HepG2 (cell line): Measurements from ENCODE around the gene NME7. TPM values are rescaled to one million over a fixed set of nuclear protein-coding genes. Genes with fewer than 3 reads are reported as not detected.
A peak's percentile ranks its signal among the peaks of the same experiment; 100 is the strongest.

Experiments used
- CREB1 ChIP-seq, 2 experiments: fragments of 450-650 bp in 1 of 2; IDR thresholded peaks; 2 replicates each; pipeline ENCODE4 v1.6.1; 2016 to 2017; ENCODE audit warnings: control low read depth in 1 of 2, mild to moderate bottlenecking in 1 of 2, missing compliant biosample characterization in 1 of 2, missing genetic modification characterization in 1 of 2
- HBP1 ChIP-seq: IDR thresholded peaks from 2 replicates; pipeline ENCODE4 v1.6.1; 2016; ENCODE audit warnings: low read depth, control low read depth
- IRF1 ChIP-seq: sonication (generic); formaldehyde crosslinking; IDR thresholded peaks from 2 replicates; pipeline ENCODE4 v1.4.0; 2020; ENCODE audit warnings: low read depth, mild to moderate bottlenecking, missing genetic modification reagents
- MEF2D ChIP-seq: sonication (generic); formaldehyde crosslinking; IDR thresholded peaks from 2 replicates; pipeline ENCODE4 v1.5.1; 2020; ENCODE audit warnings: mild to moderate bottlenecking, missing genetic modification reagents
- MYC ChIP-seq: sonication (generic); formaldehyde crosslinking; IDR thresholded peaks from 2 replicates; pipeline ENCODE4 v1.9.0; 2021; ENCODE audit warnings: missing genetic modification reagents, borderline replicate concordance
- PPARG ChIP-seq: conservative IDR thresholded peaks from 2 replicates; pipeline ENCODE4 v1.6.1; 2016; ENCODE audit warnings: missing biosample characterization, missing genetic modification reagents
- RFX5 ChIP-seq: IDR thresholded peaks from 2 replicates; pipeline ENCODE4 v1.6.1; 2011; ENCODE audit warnings: low read depth, low read length, improper control_type of control experiment
- SKI ChIP-seq: fragments of 450-650 bp; IDR thresholded peaks from one replicate; pipeline ENCODE4 v1.6.1; 2018; ENCODE audit warnings: mild to moderate bottlenecking; ENCODE audit not compliant: partially characterized antibody
- SNAPC5 ChIP-seq: sonication (generic); formaldehyde crosslinking; IDR thresholded peaks from 2 replicates; pipeline ENCODE4 v1.8.1; 2023; ENCODE audit warnings: mild to moderate bottlenecking, missing genetic modification reagents, borderline replicate concordance
- U2AF2 ChIP-seq: fragments of 200-400 bp; formaldehyde crosslinking; IDR thresholded peaks from 2 replicates; pipeline ENCODE4 v1.6.1; 2017; ENCODE audit warnings: low read depth, mild to moderate bottlenecking, low read length
- ZNF205 ChIP-seq: IDR thresholded peaks from 2 replicates; pipeline ENCODE4 v1.6.1; 2018; ENCODE audit warnings: missing biosample characterization, missing genetic modification reagents
- ZNF235 ChIP-seq: sonication (generic); formaldehyde crosslinking; IDR thresholded peaks from 2 replicates; pipeline ENCODE4 v1.8.1; 2023; ENCODE audit warnings: mild to moderate bottlenecking, missing genetic modification reagents, borderline replicate concordance
- ZNF280B ChIP-seq: sonication (generic); formaldehyde crosslinking; IDR thresholded peaks from 2 replicates; pipeline ENCODE4 v1.5.0; 2020; ENCODE audit warnings: missing genetic modification reagents, mild to moderate bottlenecking, borderline replicate concordance
- ZNF326 ChIP-seq: sonication (generic); formaldehyde crosslinking; IDR thresholded peaks from 2 replicates; pipeline ENCODE4 v1.4.0; 2020; ENCODE audit warnings: missing genetic modification reagents, borderline replicate concordance
- ZNF331 ChIP-seq: sonication (generic); formaldehyde crosslinking; IDR thresholded peaks from 2 replicates; pipeline ENCODE4 v1.4.0; 2020; ENCODE audit warnings: missing genetic modification reagents
- ZNF703 ChIP-seq: sonication (generic); formaldehyde crosslinking; IDR thresholded peaks from 2 replicates; pipeline ENCODE4 v1.5.1; 2020; ENCODE audit warnings: missing genetic modification reagents, mild to moderate bottlenecking, moderate library complexity, borderline replicate concordance
- ZNF75D ChIP-seq: sonication (generic); formaldehyde crosslinking; IDR thresholded peaks from 2 replicates; pipeline ENCODE4 v1.8.1; 2023; ENCODE audit warnings: missing genetic modification reagents, mild to moderate bottlenecking, borderline replicate concordance
- ZNF766 ChIP-seq: sonication (generic); formaldehyde crosslinking; IDR thresholded peaks from 2 replicates; pipeline ENCODE4 v1.5.0; 2020; ENCODE audit warnings: missing genetic modification reagents, borderline replicate concordance
- ZNF770 ChIP-seq: sonication (generic); formaldehyde crosslinking; IDR thresholded peaks from 2 replicates; pipeline ENCODE4 v1.5.0; 2020; ENCODE audit warnings: mild to moderate bottlenecking, missing genetic modification reagents
- polyA plus RNA-seq, 8 experiments: library from polyadenylated mRNA; depleted of rRNA in 3 of 8; stranded (reverse) in 7 of 8; unstranded in 1 of 8; fragments of >200 nt; fragmentation: Illumina TruSeq in 4 of 8; extraction: Trizol in 4 of 8; gene quantifications; 2 replicates each; pipeline versions ENCODE4 v1.2.1 to v1.2.3, GENCODE V29; 2011 to 2016; ENCODE audit warnings: low read depth in 4 of 8, missing spikeins in 1 of 8, mixed read lengths in 1 of 8; ENCODE audit not compliant: insufficient read depth in 1 of 8
- total RNA-seq, 5 experiments: library from RNA; depleted of rRNA; stranded (reverse); fragments of >200 nt; fragmentation: Illumina TruSeq; extraction: Trizol; gene quantifications; 2 replicates each; pipeline ENCODE4 v1.2.3, GENCODE V29; 2016; ENCODE audit warnings: low read depth in 1 of 5

The NME7 gene
- total and polyA plus RNA-seq, 2 of the 13 experiments (the other 11 are each of a cell fraction or from before 2014, with no cell fraction given), result 9.4 to 22.5 TPM

- TF ChIP-seq U2AF2 (no peak), IRF1 (CRISPR knock-in tag) (no peak), ZNF280B (CRISPR knock-in tag) (no peak), RFX5 (peak; percentile 86), ZNF205 (0 out of 2 replicates have a peak, but pooled peaks have one; percentile 59), ZNF770 (CRISPR knock-in tag) (no peak), SKI (no peak), HBP1 (0 out of 2 replicates have a peak, but pooled peaks have one; percentile 68), ZNF331 (CRISPR knock-in tag) (peak; percentile 73), PPARG (CRISPR knock-in tag) (0 out of 2 replicates have a peak, but pooled peaks have one; percentile 26), ZNF703 (no peak), MYC (CRISPR knock-in tag) (no peak), ZNF75D (CRISPR knock-in tag) (no peak), MEF2D (CRISPR knock-in tag) (no peak), ZNF235 (no peak), ZNF326 (no peak), SNAPC5 (CRISPR knock-in tag) (no peak), CREB1 (IDR thresholded peaks at IDR 0.05) (peak; percentile 92), CREB1 (CRISPR knock-in tag; IDR thresholded peaks at IDR 0.05) (peak; percentile 90), ZNF766 (no peak)
Measured at GRCh38 chr1:169109561-169110134, 257.9 kb downstream of the NME7 start (continued).
